Stimulated activated CD4-positive, alpha-beta T cell treated with anti-CD3 and anti-CD28 coated beads, TNF-alpha, amount 100 ng/mL, for 4 hours (primary cell): ENCODE measurements around the gene FAM193A.
"Not testable (repeated sequence)": the region's sequence is repeated elsewhere in the genome, so short reads cannot be mapped to it uniquely, and the experiment has no call there.

ENCODE experiments used
- DNase-seq, 3 experiments: peaks; one replicate each; pipeline ENCODE4 v3.0.0-alpha.2; 2020; ENCODE audit warnings: low read depth in 3 of 3

Gene FAM193A

GRCh38 chr4:2750719-2751605, 214.5 kb downstream of the FAM193A start:
- no peak for DNase-seq

DNA sequence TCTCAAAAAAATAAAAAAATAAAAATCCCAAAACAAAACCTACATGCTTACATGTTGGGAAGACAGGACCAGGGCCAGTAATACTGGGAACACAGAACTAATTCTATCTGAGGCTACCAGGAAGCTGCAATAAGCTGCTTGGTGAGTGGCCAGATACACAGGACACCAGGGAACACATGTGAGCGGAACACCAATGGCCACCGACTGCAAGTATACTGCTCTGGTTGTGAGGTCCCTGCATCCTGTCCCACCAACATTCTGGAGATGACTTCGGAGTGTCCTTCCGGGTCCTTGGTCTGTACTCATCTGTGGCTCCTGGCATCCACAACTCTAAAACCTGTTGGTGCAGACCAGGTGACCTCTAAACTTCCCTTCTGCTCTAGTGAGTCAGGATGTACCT, 217.0 kb downstream of the FAM193A start:
- no peak for DNase-seq

- DNase-seq = no peak
Measured at GRCh38 chr4:2754848-2755819, 218.7 kb downstream of the FAM193A start.

GRCh38 chr4:2755821-2756690, 219.6 kb downstream of the FAM193A start, which contains the start of gene TNIP2:
Gene TNIP2, minus strand, starts transcription at chr4:2756336. Its CDS starts 47 bp downstream, at chr4:2756289.
- peak; percentile 59 to 69 (median 68) for DNase-seq

DNA sequence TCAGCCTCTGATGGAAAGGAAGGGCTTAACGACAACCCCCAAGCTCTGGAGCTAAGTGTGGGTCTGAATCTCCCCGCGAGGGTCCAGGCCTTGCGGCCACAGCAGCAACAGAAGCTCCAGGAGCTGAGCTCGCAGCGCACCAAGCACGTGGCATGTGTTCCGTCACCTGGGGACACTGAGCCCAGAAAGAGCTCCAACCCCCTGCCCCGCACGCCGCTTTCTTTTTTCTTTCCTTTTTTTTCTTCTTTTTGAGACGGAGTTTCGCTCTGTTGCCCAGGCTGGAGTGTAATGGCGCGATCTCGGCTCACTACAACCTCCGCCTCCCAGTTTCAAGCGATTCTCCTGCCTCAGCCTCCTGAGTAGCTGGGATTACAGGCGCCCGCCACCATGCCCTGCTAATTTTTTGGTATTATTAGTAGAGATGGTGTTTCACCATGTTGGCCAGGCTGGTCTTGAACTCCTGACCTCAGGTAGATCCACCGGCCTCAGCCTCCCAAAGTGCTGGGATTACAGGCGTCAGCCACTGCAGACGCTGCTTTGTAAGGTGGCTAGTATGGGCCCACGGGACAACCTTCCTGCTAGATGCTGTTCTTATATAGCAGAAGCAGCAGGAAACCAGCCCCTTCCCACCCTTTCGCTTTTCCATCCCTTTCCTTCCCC, 220.4 kb downstream of the FAM193A start:
- DNase-seq = no peak

DNA sequence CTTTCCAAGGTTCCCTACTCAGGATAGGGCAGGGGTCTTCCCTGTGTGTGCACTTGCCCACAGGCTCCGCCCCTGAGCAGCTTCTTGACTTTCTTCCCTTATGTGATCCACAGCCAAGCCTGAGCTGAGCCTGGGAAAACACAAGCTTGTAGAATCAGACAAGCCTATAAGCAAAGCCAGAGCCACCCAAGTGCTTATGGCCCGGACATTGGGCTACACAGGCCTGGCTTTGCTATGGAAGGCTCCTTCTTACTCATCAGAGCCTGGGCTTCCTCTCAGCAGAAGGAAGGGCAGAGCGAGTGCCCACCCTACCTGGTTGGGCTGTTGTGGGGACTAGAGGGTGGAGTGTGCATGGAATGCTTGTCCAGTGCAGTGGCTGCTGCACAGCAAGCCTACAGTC, 221.0 kb downstream of the FAM193A start:
- DNase-seq = no peak

DNA sequence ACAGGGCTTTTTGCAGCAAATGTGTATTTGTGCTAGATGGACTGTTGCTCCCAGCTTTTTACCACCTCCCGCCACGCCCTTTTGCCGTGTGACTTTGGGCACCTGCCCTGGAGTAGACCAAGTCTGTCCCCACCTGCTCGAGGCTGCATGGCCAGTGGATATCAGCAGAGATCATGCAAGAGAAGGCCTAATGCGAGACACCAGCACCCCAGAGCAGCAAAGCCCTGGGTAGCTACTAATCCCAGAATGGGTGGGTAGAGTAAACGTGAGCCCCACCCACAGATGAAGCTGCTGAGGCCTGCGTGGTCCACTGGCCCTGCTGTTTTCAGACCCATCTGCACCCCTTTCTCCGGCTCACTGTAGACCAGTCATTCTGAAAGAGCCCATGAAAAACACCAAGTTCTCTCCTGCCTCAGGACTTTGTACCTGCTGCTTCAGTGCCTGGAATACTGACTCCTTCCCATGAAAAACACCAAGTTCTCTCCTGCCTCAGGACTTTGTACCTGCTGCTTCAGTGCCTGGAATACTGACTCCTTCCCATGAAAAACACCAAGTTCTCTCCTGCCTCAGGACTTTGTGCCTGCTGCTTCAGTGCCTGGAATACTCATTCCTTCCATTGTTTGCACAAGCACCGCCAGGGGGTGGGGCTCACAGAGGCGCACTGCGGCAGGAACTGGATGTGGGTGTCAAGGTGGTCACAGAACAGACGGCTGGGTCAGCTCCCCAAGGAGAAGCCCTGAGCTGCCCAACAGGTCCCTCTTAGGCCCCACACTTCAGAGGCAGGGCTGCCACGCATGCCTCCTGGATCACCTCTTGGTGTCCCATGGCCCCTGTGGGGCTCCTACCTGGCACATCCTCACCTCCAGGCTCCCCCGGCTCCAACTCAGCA, 224.8 kb downstream of the FAM193A start:
- DNase-seq = no peak

DNA sequence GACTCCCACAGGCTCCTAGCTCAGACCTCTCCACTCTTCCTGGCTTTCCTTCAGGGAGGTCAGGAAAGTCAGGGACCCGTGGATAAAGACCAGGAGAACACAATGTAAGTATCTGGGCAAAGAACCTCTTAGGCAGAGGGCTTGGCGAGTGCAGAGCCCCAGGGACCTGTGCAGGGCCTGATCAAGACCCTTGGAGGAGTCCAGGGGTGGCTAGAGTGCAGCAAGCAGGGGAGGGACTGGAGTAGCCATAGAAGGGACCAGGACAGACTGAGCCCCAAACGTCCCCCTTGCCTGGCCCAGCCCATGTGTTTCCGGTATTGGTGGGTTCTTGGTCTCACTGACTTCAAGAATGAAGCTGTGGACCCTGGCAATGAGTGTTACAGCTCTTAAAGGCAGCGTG, 225.6 kb downstream of the FAM193A start:
- no peak for DNase-seq

DNA sequence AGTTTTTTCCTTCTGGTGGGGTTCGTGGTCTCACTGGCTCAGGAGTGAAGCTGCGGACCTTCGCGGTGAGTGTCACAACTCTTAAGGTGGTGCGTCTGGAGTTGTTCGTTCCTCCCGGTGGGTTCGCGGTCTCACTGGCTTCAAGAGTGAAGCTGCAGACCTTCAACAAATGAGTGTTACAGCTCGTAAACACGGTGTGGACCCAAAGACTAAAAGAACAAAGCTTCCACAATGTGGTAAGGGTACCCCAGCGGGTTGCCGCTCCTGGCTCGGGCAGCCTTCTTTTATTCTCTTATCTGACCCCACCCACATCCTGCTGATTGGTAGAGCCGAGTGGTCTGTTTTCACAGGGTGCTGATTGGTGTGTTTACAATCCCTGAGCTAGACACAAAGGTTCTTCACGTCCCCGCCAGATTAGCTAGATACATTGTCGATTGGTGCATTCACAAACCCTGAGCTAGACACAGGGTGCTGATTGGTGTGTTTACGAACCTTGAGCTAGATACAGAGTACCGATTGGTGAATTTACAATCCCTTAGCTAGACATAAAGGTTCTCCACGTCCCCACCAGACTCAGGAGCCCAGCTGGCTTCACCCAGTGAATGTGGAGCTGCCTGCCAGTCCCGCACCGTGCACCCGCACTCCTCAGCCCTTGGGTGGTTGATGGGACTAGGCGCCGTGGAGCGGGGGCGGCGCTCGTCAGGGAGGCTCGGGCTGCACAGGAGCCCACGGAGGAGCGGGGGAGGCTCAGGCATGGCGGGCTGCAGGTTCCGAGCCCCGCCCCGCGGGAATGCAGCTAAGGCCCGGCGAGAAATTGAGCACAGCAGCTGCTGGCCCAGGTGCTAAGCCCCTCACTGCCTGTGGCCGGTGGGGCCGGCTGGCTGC, 226.3 kb downstream of the FAM193A start:
- DNase-seq = not testable (repeated sequence)

DNA sequence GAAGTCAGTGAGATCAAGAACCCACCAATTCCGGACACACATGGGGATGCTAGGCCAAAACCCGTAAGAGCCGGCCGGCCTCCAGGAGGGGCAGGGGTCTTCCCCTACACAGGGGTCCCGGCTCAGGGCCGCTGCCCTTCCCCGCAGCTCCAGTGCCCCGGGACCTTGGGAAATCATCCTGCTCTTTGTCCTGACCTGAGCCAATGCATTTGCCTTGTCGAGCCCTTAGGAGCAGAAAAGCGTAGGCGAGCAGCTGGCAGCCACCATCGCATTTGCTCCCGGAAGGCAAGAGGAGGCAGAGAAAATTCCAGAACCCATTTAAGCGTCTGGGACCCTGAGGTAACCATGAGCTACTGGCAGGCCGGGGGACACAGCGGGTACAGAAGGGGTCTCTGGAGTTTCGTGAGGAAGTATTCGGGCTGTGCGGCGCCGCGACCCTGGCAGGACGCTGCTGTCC, 227.1 kb downstream of the FAM193A start:
- no peak for DNase-seq

GRCh38 chr4:2765832-2766526, 229.5 kb downstream of the FAM193A start:
- DNase-seq = no peak

- no peak for DNase-seq
Measured at GRCh38 chr4:2767046-2767704, 230.7 kb downstream of the FAM193A start.

GRCh38 chr4:2767705-2768074, 231.2 kb downstream of the FAM193A start:
- DNase-seq = no peak

- no peak for DNase-seq
Measured at GRCh38 chr4:2768124-2768523, 231.7 kb downstream of the FAM193A start.

GRCh38 chr4:2768921-2769336, 232.5 kb downstream of the FAM193A start:
- DNase-seq = no peak

DNA sequence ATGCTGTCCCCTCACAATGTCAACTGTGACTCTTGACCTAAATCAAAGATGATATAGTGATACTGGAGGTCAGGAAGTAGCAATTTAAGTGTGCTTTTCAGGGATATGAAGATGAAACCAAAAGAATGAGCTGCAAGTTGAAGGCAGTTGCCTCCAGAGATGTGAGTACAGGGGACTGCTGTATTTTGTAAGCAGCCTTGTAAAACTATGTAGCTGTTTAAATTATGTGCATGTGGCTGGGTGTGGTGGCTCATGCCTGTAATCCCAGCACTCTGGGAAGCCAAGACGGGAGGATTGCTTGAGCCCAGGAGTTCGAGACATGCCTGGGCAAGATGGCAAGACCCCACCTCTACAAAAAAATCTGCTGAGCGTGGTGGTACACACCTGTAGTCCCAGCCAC, 234.8 kb downstream of the FAM193A start:
- DNase-seq = no peak

GRCh38 chr4:2780643-2781042, 244.2 kb downstream of the FAM193A start:
- DNase-seq = not testable (repeated sequence)

DNA sequence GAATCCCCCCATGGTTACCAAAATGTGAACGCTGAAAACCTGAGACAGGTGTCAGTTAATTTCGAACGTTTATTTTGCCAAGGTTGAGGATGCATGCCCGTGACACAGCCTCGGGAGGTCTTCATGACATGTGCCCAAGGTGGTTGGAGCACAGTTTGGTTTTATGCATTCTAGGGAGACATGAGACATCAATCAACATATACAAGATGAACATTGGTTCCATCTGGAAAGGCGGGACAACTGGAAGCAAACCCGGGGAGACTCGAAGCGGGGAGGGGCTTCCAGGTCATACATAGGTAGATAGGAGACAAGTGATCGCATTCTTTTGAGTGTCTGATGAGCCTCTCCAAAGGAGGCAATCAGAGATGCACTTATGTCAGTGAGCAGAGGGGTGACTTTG, 245.5 kb downstream of the FAM193A start:
- no peak for DNase-seq
